Measurements from ENCODE around the gene MAP2K6. TPM values are rescaled to one million over a fixed set of nuclear protein-coding genes. Genes with fewer than 3 reads are reported as not detected.

MAP2K6 gene
- total RNA-seq, 2 experiments from 2014 or later, result 10.3 to 27.6 TPM

DNA sequence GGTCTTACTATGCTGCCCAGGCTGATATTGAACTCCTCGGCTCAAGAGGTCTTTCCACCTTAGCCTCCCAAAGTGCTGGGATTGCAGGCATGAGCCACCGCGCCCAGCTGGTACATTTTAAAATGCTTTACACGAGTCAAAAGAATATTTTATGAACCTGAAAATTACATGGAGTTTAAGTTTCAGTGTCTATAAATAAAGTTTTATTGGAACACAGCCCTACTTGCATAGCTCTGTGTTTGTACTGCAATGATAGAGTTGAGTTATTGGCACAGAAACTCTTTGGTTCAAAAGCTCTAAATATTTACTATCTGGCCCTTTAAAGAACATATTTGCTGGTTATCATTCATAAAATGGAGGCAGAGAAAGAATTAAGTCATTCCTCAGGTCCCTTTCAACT lies 24.3 kb downstream of the MAP2K6 start:
- H3K4me2 ChIP-seq (ENCODE audit: low read length), result no peak overlapping the region
- H4K20me1 ChIP-seq (ENCODE audit: insufficient read depth, low read length), result no peaks in the 10 kb centered on the region
- no peaks in the 10 kb centered on the region for H3K79me2 ChIP-seq (ENCODE audit: insufficient read depth, low read depth, low read length)
- H3K9me2 ChIP-seq (ENCODE audit: insufficient read depth, low read length), result no peaks in the 10 kb centered on the region
- intact Hi-C loops (cut with micrococcal nuclease; ENCODE audit: unreplicated experiment), result no loop called here
- BruUV-seq (replicated peaks), result no TSS peak
- POLR2A ChIA-PET, result interaction anchor here (0.8 to 3.3 kb wide), 4 partner anchors 10 to 67 kb away, joined by 3 to 23 read pairs (median 6); partner anchors contain the start of gene MAP2K6
- H3K4me3 ChIP-seq (ENCODE audit: low read depth, low read length, poor library complexity, severe bottlenecking), result no peak overlapping the region
- no peaks in the 10 kb centered on the region for H3K9me3 ChIP-seq (ENCODE audit: low read length)
- no peaks in the 10 kb centered on the region for H3K36me3 ChIP-seq (ENCODE audit: insufficient read depth, low read length)
- no peaks in the 10 kb centered on the region for H3K4me1 ChIP-seq (ENCODE audit: insufficient read depth, low read length, poor library complexity, severe bottlenecking)
- no peak for TF ChIP-seq EZH2phosphoT487 (IDR thresholded peaks at IDR 0.05; ENCODE audit: borderline replicate concordance, low read depth, low read length)
- TF ChIP-seq, protein P1, sequence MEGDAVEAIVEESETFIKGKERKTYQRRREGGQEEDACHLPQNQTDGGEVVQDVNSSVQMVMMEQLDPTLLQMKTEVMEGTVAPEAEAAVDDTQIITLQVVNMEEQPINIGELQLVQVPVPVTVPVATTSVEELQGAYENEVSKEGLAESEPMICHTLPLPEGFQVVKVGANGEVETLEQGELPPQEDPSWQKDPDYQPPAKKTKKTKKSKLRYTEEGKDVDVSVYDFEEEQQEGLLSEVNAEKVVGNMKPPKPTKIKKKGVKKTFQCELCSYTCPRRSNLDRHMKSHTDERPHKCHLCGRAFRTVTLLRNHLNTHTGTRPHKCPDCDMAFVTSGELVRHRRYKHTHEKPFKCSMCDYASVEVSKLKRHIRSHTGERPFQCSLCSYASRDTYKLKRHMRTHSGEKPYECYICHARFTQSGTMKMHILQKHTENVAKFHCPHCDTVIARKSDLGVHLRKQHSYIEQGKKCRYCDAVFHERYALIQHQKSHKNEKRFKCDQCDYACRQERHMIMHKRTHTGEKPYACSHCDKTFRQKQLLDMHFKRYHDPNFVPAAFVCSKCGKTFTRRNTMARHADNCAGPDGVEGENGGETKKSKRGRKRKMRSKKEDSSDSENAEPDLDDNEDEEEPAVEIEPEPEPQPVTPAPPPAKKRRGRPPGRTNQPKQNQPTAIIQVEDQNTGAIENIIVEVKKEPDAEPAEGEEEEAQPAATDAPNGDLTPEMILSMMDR (conservative IDR thresholded peaks at IDR 0.05; ENCODE audit: low read length), result no peak
- no peak overlapping the region for H3K27ac ChIP-seq (ENCODE audit: low read depth, low read length, poor library complexity, severe bottlenecking)
- no peak overlapping the region for H2AFZ ChIP-seq (ENCODE audit: low read length)
- CTCF ChIA-PET (ENCODE audit: unreplicated experiment), result no interaction called here
- no peak for DNase-seq (ENCODE audit: low spot score)

DNA sequence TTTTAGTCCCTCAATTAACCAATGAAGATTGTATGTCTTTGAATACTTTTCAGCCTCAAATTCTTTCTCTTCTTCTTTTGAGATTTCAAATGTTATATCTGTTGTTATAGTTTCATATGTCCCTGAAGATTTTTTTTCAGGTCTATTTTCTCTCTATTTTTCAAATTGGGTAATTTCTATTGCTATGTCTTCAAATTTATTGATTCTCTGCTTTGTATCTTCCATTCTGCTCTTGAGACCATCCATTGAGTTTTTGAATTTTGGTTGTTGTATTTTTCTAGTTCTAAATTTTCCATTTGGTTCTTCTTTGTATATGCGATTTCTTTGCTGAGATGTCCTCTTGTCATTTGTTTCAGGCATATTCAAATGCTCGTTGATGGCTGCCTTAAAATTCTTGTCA lies 26.7 kb downstream of the MAP2K6 start:
- no peaks in the 10 kb centered on the region for H3K79me2 ChIP-seq (ENCODE audit: insufficient read depth, low read depth, low read length)
- ChIA-PET CTCF (ENCODE audit: unreplicated experiment) (no interaction called here), POLR2A (no interaction called here)
- no peaks in the 10 kb centered on the region for H3K9me2 ChIP-seq (ENCODE audit: insufficient read depth, low read length)
- no peak overlapping the region for H3K27ac ChIP-seq (ENCODE audit: low read depth, low read length, poor library complexity, severe bottlenecking)
- no peaks in the 10 kb centered on the region for H3K9me3 ChIP-seq (ENCODE audit: low read length)
- no peak overlapping the region for H2AFZ ChIP-seq (ENCODE audit: low read length)
- no peaks in the 10 kb centered on the region for H4K20me1 ChIP-seq (ENCODE audit: insufficient read depth, low read length)
- H3K36me3 ChIP-seq (ENCODE audit: insufficient read depth, low read length), result no peaks in the 10 kb centered on the region
- intact Hi-C loops (cut with micrococcal nuclease; ENCODE audit: unreplicated experiment), result no loop called here
- H3K4me3 ChIP-seq (ENCODE audit: low read depth, low read length, poor library complexity, severe bottlenecking), result no peak overlapping the region
- no peak for DNase-seq (ENCODE audit: low spot score)
- H3K4me1 ChIP-seq (ENCODE audit: insufficient read depth, low read length, poor library complexity, severe bottlenecking), result no peaks in the 10 kb centered on the region
- H3K4me2 ChIP-seq (ENCODE audit: low read length), result no peak overlapping the region
- TF ChIP-seq, protein P1 (conservative IDR thresholded peaks at IDR 0.05; ENCODE audit: low read length), result no peak
- no peak for TF ChIP-seq EZH2phosphoT487 (IDR thresholded peaks at IDR 0.05; ENCODE audit: borderline replicate concordance, low read depth, low read length)
- no TSS peak for BruUV-seq (replicated peaks)

DNA sequence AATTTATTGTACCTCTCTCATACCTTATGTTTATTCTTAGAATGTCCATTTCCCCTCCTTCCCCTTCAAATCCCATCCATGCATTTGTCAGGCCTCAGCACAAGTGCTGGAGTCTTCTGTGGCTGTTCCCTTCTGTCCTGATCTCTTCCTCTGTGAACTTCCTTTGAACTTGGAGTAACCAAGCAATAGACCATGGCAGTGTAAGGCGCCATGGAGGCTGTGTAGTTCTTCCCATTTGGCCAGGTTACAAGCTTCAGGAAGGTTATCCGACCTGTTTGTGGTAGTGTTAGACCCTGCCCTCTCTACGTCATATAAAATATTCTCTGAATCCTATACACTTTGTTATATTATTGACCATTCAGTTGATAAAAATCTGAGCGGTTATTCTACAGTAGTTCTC lies 28.6 kb downstream of the MAP2K6 start:
- ChIA-PET CTCF (ENCODE audit: unreplicated experiment) (interaction anchor here (0.5 kb wide), 1 partner anchor 80 kb away, joined by 6 read pairs; no protein-coding TSS in a partner anchor), POLR2A (interaction anchor here (0.6 to 1.5 kb wide), 5 partner anchors 12 to 406 kb away, joined by 3 read pairs; partner anchors contain the start of gene MAP2K6)
- no peak for DNase-seq (ENCODE audit: low spot score)
- H3K9me2 ChIP-seq (ENCODE audit: insufficient read depth, low read length), result no peaks in the 10 kb centered on the region
- H3K4me1 ChIP-seq (ENCODE audit: insufficient read depth, low read length, poor library complexity, severe bottlenecking), result no peaks in the 10 kb centered on the region
- no peak overlapping the region for H3K4me2 ChIP-seq (ENCODE audit: low read length)
- intact Hi-C loops (cut with micrococcal nuclease; ENCODE audit: unreplicated experiment), result no loop called here
- H2AFZ ChIP-seq (ENCODE audit: low read length), result no peak overlapping the region
- no peaks in the 10 kb centered on the region for H3K36me3 ChIP-seq (ENCODE audit: insufficient read depth, low read length)
- no TSS peak for BruUV-seq (replicated peaks)
- H3K4me3 ChIP-seq (ENCODE audit: low read depth, low read length, poor library complexity, severe bottlenecking), result no peak overlapping the region
- no peaks in the 10 kb centered on the region for H3K9me3 ChIP-seq (ENCODE audit: low read length)
- H4K20me1 ChIP-seq (ENCODE audit: insufficient read depth, low read length), result no peaks in the 10 kb centered on the region
- H3K27ac ChIP-seq (ENCODE audit: low read depth, low read length, poor library complexity, severe bottlenecking), result no peak overlapping the region
- H3K79me2 ChIP-seq (ENCODE audit: insufficient read depth, low read depth, low read length), result no peaks in the 10 kb centered on the region
- TF ChIP-seq, protein P1 (conservative IDR thresholded peaks at IDR 0.05; ENCODE audit: low read length), result no peak
- no peak for TF ChIP-seq EZH2phosphoT487 (IDR thresholded peaks at IDR 0.05; ENCODE audit: borderline replicate concordance, low read depth, low read length)

Data from OCI-LY7 (cell line).